ENCODE measurements around the gene CASK. TPM values are rescaled to one million over a fixed set of nuclear protein-coding genes. Genes with fewer than 3 reads are reported as not detected.
"Not testable (repeated sequence)": the region's sequence is repeated elsewhere in the genome, so short reads cannot be mapped to it uniquely, and the experiment has no call there.

The CASK gene
- total and polyA plus RNA-seq, 2 experiments from 2014 or later, result 82.9 to 95.7 TPM

DNA sequence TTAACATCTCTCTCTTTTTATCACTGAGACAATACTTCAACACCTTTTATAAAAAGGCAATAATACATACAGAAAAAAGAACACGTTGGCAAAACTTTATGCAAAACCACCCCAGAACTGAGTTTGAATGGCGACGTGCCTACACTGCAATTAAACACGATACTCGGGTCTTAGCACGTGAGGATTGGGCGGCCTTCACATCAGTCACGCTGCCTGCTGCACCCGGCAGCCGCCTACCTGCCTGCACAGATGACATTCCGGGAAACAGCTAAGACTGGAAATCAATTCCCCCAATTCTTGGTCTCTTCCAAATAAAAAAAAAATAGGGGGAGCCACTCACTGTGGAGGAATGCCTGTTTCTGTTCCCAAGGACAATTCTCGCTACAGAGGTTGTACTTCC is 408.0 kb downstream of the CASK start:
- Histone ChIP-seq H3K79me2 (no peaks in the 10 kb centered on the region), H3K9me3 (ENCODE audit: low read depth) (no peaks in the 10 kb centered on the region), H3K4me3 (no peak overlapping the region), H4K20me1 (ENCODE audit: insufficient read depth, poor library complexity, severe bottlenecking) (no peaks in the 10 kb centered on the region), H3K4me2 (no peak overlapping the region), H3K9me2 (replicated peaks; ENCODE audit: insufficient read depth) (no peaks in the 10 kb centered on the region), H3K36me3 (replicated peaks; ENCODE audit: insufficient read depth, low read depth) (no peaks in the 10 kb centered on the region), H3K27me3 (no peaks in the 10 kb centered on the region), H3K27ac (no peak overlapping the region), H2AFZ (no peak overlapping the region), H3K4me1 (ENCODE audit: insufficient read depth) (no peaks in the 10 kb centered on the region)
- TF ChIP-seq, protein P1, sequence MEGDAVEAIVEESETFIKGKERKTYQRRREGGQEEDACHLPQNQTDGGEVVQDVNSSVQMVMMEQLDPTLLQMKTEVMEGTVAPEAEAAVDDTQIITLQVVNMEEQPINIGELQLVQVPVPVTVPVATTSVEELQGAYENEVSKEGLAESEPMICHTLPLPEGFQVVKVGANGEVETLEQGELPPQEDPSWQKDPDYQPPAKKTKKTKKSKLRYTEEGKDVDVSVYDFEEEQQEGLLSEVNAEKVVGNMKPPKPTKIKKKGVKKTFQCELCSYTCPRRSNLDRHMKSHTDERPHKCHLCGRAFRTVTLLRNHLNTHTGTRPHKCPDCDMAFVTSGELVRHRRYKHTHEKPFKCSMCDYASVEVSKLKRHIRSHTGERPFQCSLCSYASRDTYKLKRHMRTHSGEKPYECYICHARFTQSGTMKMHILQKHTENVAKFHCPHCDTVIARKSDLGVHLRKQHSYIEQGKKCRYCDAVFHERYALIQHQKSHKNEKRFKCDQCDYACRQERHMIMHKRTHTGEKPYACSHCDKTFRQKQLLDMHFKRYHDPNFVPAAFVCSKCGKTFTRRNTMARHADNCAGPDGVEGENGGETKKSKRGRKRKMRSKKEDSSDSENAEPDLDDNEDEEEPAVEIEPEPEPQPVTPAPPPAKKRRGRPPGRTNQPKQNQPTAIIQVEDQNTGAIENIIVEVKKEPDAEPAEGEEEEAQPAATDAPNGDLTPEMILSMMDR (IDR thresholded peaks at IDR 0.05; ENCODE audit: poor library complexity), result no peak
- TF ChIP-seq EZH2 (IDR thresholded peaks at IDR 0.05; ENCODE audit: borderline replicate concordance), result no peak
- TF ChIP-seq EZH2phosphoT487 (IDR thresholded peaks at IDR 0.05; ENCODE audit: low read depth, severe bottlenecking, unreplicated experiment), result no peak
- 82% methylated on average over 12 of the region's 12 CpGs for WGBS (ENCODE audit: low lambda C conversion rate, missing lambda C conversion rate)
- no peak for DNase-seq (ENCODE audit: low spot score)

DNA sequence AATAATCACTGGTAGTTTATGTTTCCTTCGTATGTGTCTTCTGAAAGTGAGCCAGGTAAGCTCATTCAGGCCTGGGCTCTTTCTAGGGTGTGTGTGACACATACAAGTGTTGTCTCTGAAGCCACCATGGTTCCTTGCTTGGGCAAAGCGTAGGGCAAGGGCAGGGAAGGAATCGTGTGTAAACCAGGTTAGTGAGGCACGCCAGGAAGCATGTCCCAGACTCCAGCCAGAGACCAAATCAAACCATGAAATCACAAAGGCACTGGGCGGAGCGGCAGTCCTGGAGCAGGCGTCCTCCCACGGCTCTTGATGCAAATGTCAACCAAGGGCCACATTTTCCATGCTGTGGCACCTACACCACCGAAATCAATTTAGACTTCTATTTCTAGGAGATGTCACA is 409.2 kb downstream of the CASK start:
- WGBS (ENCODE audit: low lambda C conversion rate, missing lambda C conversion rate), result 85% methylated on average over 9 of the region's 9 CpGs

DNA sequence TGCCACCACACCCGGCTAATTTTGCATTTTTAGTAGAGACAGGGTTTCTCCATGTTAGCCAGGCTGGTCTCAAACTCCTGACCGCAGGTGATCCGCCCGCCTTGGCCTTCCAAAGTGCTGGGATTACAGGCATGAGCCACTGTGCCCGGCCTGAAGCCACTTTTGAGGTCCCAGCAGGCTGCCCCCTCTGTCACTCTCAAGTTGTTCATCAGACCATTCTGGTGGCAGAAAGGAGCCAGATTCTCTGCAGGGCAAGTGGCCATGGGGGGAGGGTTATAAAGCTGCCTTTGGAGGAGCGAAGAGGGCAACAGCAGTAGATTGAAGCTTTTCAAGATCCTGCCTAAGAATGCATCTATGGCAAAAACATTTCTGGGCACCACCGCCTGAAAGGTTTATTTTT is 410.5 kb downstream of the CASK start:
- H3K27me3 ChIP-seq; H3K27ac ChIP-seq; DNase-seq (ENCODE audit: low spot score); H2AFZ ChIP-seq; H3K4me1 ChIP-seq (ENCODE audit: insufficient read depth); H3K4me2 ChIP-seq; H3K9me2 ChIP-seq (replicated peaks; ENCODE audit: insufficient read depth); H3K9me3 ChIP-seq (ENCODE audit: low read depth); H3K36me3 ChIP-seq (replicated peaks; ENCODE audit: insufficient read depth, low read depth); H3K4me3 ChIP-seq; H4K20me1 ChIP-seq (ENCODE audit: insufficient read depth, poor library complexity, severe bottlenecking); H3K79me2 ChIP-seq: not testable (repeated sequence)
- WGBS (ENCODE audit: low lambda C conversion rate, missing lambda C conversion rate), result 84% methylated on average over 7 of the region's 7 CpGs

More for the DNA sequence above, 409.2 kb downstream of the CASK start:
- H3K4me3 ChIP-seq, result no peak overlapping the region
- H2AFZ ChIP-seq, result no peak overlapping the region
- TF ChIP-seq, protein P1 (IDR thresholded peaks at IDR 0.05; ENCODE audit: poor library complexity), result no peak
- no peak for TF ChIP-seq EZH2phosphoT487 (IDR thresholded peaks at IDR 0.05; ENCODE audit: low read depth, severe bottlenecking, unreplicated experiment)
- TF ChIP-seq EZH2 (IDR thresholded peaks at IDR 0.05; ENCODE audit: borderline replicate concordance), result no peak
- no peaks in the 10 kb centered on the region for H3K27me3 ChIP-seq
- H3K36me3 ChIP-seq (replicated peaks; ENCODE audit: insufficient read depth, low read depth), result no peaks in the 10 kb centered on the region
- H3K79me2 ChIP-seq, result no peaks in the 10 kb centered on the region
- H3K9me2 ChIP-seq (replicated peaks; ENCODE audit: insufficient read depth), result no peaks in the 10 kb centered on the region
- H3K27ac ChIP-seq, result no peak overlapping the region
- no peaks in the 10 kb centered on the region for H3K4me1 ChIP-seq (ENCODE audit: insufficient read depth)
- DNase-seq (ENCODE audit: low spot score), result no peak
- H3K4me2 ChIP-seq, result no peak overlapping the region
- no peaks in the 10 kb centered on the region for H3K9me3 ChIP-seq (ENCODE audit: low read depth)
- H4K20me1 ChIP-seq (ENCODE audit: insufficient read depth, poor library complexity, severe bottlenecking), result no peaks in the 10 kb centered on the region

DNA sequence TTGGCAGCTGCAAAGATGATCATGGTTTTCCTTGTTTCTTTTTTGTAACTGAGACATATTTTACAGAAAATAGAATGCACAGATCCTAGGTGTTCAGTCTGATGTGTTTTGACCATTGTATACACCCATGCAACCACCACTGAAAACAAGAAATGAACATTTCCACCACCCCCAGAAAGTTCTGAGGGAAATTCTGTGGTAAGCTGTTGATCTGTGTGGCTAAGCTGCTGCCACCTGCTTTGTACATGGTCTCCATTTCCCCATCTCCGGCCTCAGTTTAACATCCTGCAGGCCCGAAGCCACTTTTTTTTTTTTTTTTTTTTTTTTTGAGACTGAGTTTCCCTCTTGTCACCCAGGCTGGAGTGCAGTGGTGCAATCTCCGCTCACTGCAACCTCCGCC is 411.0 kb downstream of the CASK start:
- no peaks in the 10 kb centered on the region for H4K20me1 ChIP-seq (ENCODE audit: insufficient read depth, poor library complexity, severe bottlenecking)
- no peak overlapping the region for H2AFZ ChIP-seq
- TF ChIP-seq, protein P1 (IDR thresholded peaks at IDR 0.05; ENCODE audit: poor library complexity), result no peak
- TF ChIP-seq EZH2phosphoT487 (IDR thresholded peaks at IDR 0.05; ENCODE audit: low read depth, severe bottlenecking, unreplicated experiment) (no peak), EZH2 (IDR thresholded peaks at IDR 0.05; ENCODE audit: borderline replicate concordance) (no peak)
- H3K4me2 ChIP-seq, result no peak overlapping the region
- no peaks in the 10 kb centered on the region for H3K9me2 ChIP-seq (replicated peaks; ENCODE audit: insufficient read depth)
- H3K36me3 ChIP-seq (replicated peaks; ENCODE audit: insufficient read depth, low read depth), result no peaks in the 10 kb centered on the region
- H3K4me1 ChIP-seq (ENCODE audit: insufficient read depth), result no peaks in the 10 kb centered on the region
- DNase-seq (ENCODE audit: low spot score), result no peak
- H3K27me3 ChIP-seq, result no peaks in the 10 kb centered on the region
- H3K27ac ChIP-seq, result no peak overlapping the region
- no peaks in the 10 kb centered on the region for H3K9me3 ChIP-seq (ENCODE audit: low read depth)
- WGBS (ENCODE audit: low lambda C conversion rate, missing lambda C conversion rate), result 89% methylated on average over 4 of the region's 4 CpGs
- H3K79me2 ChIP-seq, result no peaks in the 10 kb centered on the region
- H3K4me3 ChIP-seq, result no peak overlapping the region
